HepG2 (cell line): ENCODE measurements around the gene PHF14. TPM values are rescaled to one million over a fixed set of nuclear protein-coding genes. Genes with fewer than 3 reads are reported as not detected.

Experiments used
- ATAC-seq: fragments of 200-7000 bp; cut with Tn5 transposase; 3 replicates; pipeline ENCODE4 v1.9.1; 2020; ENCODE audit warnings: mild to moderate bottlenecking, moderate library complexity
- BruUV-seq: library from RNA; stranded (reverse); fragments of 400-500 nt; replicated peaks from 2 replicates; lab custom pipeline; 2021; lab: Mats Ljungman, UMichigan
- CTCF ChIA-PET: fragments of 300-600 bp; formaldehyde crosslinking; extraction: SDS; loops from one replicate; lab custom pipeline; 2021; ENCODE audit warnings: low total read pairs, inconsistent platforms, low intra/inter-chr PET ratio; lab: Yijun Ruan, JAX
- POLR2A ChIA-PET: fragments of 350-600 bp; sonication (Branson Sonifier 250); formaldehyde crosslinking; loops from one replicate; lab custom pipeline; 2020; ENCODE audit warnings: antibody characterized with exemption, inconsistent platforms; lab: Yijun Ruan, JAX
- DNase-seq: peaks from one replicate; pipeline ENCODE4 v3.0.0-alpha.2; 2015; ENCODE audit warnings: low spot score
- FAIRE-seq: peaks from 3 replicates; lab custom pipeline; 2011; peaks lifted over from hg19 to GRCh38; lab: Jason Lieb, UNC
- H2AFZ ChIP-seq: one replicate; pipeline ENCODE4 v1.6.1; 2011; ENCODE audit warnings: low read length, inconsistent platforms
- H3K27ac ChIP-seq: fragments of 300-600 bp; 3 replicates; pipeline ENCODE4 v1.8.0; 2011; ENCODE audit warnings: mixed run types, mild to moderate bottlenecking, mixed read lengths, low read length, inconsistent platforms; ENCODE audit not compliant: insufficient read depth; ENCODE audit errors: extremely low read length
- H3K27me3 ChIP-seq, 2 experiments: fragments of 200-600 bp in 1 of 2; 2 replicates in 1 of 2; 3 replicates in 1 of 2; pipeline versions ENCODE4 v1.6.0 to v1.8.0; 2011; ENCODE audit warnings: low read length in 2 of 2, mild to moderate bottlenecking in 2 of 2, moderate library complexity in 2 of 2, inconsistent platforms in 1 of 2; ENCODE audit not compliant: insufficient read depth in 2 of 2, control insufficient read depth in 1 of 2
- H3K36me3 ChIP-seq, 2 experiments: fragments of 200-600 bp in 1 of 2; replicated peaks in 1 of 2; 2 replicates in 1 of 2; 3 replicates in 1 of 2; pipeline versions ENCODE4 v1.5.1 to v1.8.0; 2011; ENCODE audit warnings: low read length in 2 of 2, inconsistent platforms in 1 of 2; ENCODE audit not compliant: insufficient read depth in 2 of 2, control insufficient read depth in 1 of 2
- H3K4me1 ChIP-seq: 2 replicates; pipeline ENCODE4 v1.5.1; 2012; ENCODE audit warnings: low read length, inconsistent platforms; ENCODE audit not compliant: insufficient read depth
- H3K4me2 ChIP-seq: 2 replicates; pipeline ENCODE4 v1.6.0; 2011; ENCODE audit warnings: low read depth, low read length, inconsistent platforms
- H3K4me3 ChIP-seq, 3 experiments: fragments of 200-600 bp in 1 of 3; sonication (generic), shearing (Covaris generic) in 1 of 3; replicated peaks in 1 of 3; 2 replicates each; pipeline ENCODE4 v1.5.1; 2011 to 2016; ENCODE audit warnings: low read length in 3 of 3, inconsistent platforms in 2 of 3, low read depth in 2 of 3, mild to moderate bottlenecking in 2 of 3, control low read depth in 1 of 3, mixed read lengths in 1 of 3; ENCODE audit not compliant: insufficient read depth in 1 of 3
- H3K79me2 ChIP-seq: one replicate; pipeline ENCODE4 v1.6.1; 2011; ENCODE audit warnings: low read length, inconsistent platforms; ENCODE audit not compliant: insufficient read depth
- H3K9ac ChIP-seq: 2 replicates; pipeline ENCODE4 v1.6.0; 2011; ENCODE audit warnings: mild to moderate bottlenecking, low read depth, low read length, inconsistent platforms; ENCODE audit not compliant: insufficient read depth
- H3K9me3 ChIP-seq: 2 replicates; pipeline ENCODE4 v1.5.1; 2012; ENCODE audit warnings: mild to moderate bottlenecking, low read length
- H4K20me1 ChIP-seq: 2 replicates; pipeline ENCODE4 v1.6.0; 2011; ENCODE audit warnings: inconsistent platforms, mild to moderate bottlenecking, low read length, moderate library complexity; ENCODE audit not compliant: insufficient read depth
- NR2F1 ChIP-seq, 2 experiments: fragments of 450-650 bp in 1 of 2; formaldehyde crosslinking in 1 of 2; IDR thresholded peaks; 2 replicates each; pipeline versions ENCODE4 v1.5.0 to v1.6.1; 2016 to 2020; ENCODE audit warnings: mild to moderate bottlenecking in 1 of 2, missing compliant biosample characterization in 1 of 2, missing genetic modification reagents in 1 of 2, moderate library complexity in 1 of 2
- ZNF20 ChIP-seq: sonication (generic); formaldehyde crosslinking; IDR thresholded peaks from 2 replicates; pipeline ENCODE4 v1.4.0; 2020; ENCODE audit warnings: mild to moderate bottlenecking, moderate library complexity, missing genetic modification reagents
- ZNF839 ChIP-seq: sonication (generic); formaldehyde crosslinking; IDR thresholded peaks from 2 replicates; pipeline ENCODE4 v1.4.0; 2020; ENCODE audit warnings: missing genetic modification reagents, mild to moderate bottlenecking, borderline replicate concordance
- WGBS: methylation state at CpG from one replicate; pipeline ENCODE4 v1.1.6; 2017; ENCODE audit warnings: low lambda C conversion rate; 5-methylcytosine and 5-hydroxymethylcytosine counted together
- in situ Hi-C: cut with HindIII; loops from 2 replicates; pipeline ENCODE4 v1.10.0; 2017; ENCODE audit warnings: low pct_unique_long_range_greater_than_20kb; ENCODE audit not compliant: extremely low pct_ligation_motif_present
- intact Hi-C: fragments of 100-400 bp; cut with micrococcal nuclease; formaldehyde crosslinking; loops from one replicate; pipeline ENCODE4 v1.10.0; 2022; ENCODE audit not compliant: unreplicated experiment
- polyA plus RNA-seq, 8 experiments: library from polyadenylated mRNA; depleted of rRNA in 3 of 8; stranded (reverse) in 7 of 8; unstranded in 1 of 8; fragments of >200 nt; fragmentation: Illumina TruSeq in 4 of 8; extraction: Trizol in 4 of 8; gene quantifications; 2 replicates each; pipeline versions ENCODE4 v1.2.1 to v1.2.3, GENCODE V29; 2011 to 2016; ENCODE audit warnings: low read depth in 4 of 8, missing spikeins in 1 of 8, mixed read lengths in 1 of 8; ENCODE audit not compliant: insufficient read depth in 1 of 8
- total RNA-seq, 5 experiments: library from RNA; depleted of rRNA; stranded (reverse); fragments of >200 nt; fragmentation: Illumina TruSeq; extraction: Trizol; gene quantifications; 2 replicates each; pipeline ENCODE4 v1.2.3, GENCODE V29; 2016; ENCODE audit warnings: low read depth in 1 of 5
- TF ChIP-seq, protein P1 (sequence below): sonication (generic); formaldehyde crosslinking; IDR thresholded peaks from 2 replicates; pipeline ENCODE4 v1.5.0; 2020; ENCODE audit warnings: mild to moderate bottlenecking, missing genetic modification reagents, borderline replicate concordance

The PHF14 gene
- total and polyA plus RNA-seq, 2 of the 13 experiments (the other 11 are each of a cell fraction or from before 2014, with no cell fraction given), result 18.9 to 68.7 TPM

DNA sequence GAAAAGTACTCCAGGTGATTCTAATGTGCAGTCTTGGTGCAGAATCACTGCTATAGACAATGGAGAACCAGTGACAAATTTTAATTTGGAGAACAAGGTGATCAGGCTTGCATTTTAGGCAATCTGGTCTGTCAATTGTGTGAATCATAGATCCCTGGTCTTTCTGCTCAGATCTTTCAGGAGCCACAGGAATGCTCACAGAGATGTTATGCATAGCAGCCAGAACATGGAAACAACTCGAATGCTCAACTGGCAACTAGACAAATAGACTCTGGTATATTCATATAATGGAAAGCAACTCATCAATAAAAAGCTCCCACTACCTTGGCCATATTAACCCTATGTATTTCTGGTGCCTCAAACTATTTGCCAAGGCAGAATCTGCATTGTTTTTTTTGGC lies 209.1 kb downstream of the PHF14 start:
- 0% methylated on average over 1 of the region's 1 CpG for WGBS
- Histone ChIP-seq H3K27me3 (no peaks in the 10 kb centered on the region), H3K9ac (no peak overlapping the region), H3K4me3 (no peak overlapping the region), H3K79me2 (no peaks in the 10 kb centered on the region), H3K9me3 (no peaks in the 10 kb centered on the region), H3K4me2 (no peak overlapping the region), H4K20me1 (no peaks in the 10 kb centered on the region), H3K36me3 (no peaks in the 10 kb centered on the region), H2AFZ (no peak overlapping the region), H3K27ac (no peak overlapping the region), H3K4me1 (no peaks in the 10 kb centered on the region)
- POLR2A ChIA-PET, result no interaction called here
- CTCF ChIA-PET, result no interaction called here
- no TSS peak for BruUV-seq
- FAIRE-seq (no peak), ATAC-seq (no peak), DNase-seq (no peak)
- intact Hi-C loops, result no loop called here
- TF ChIP-seq NR2F1 (CRISPR knock-in tag; IDR thresholded peaks at IDR 0.05), result no peak
- TF ChIP-seq ZNF20 (CRISPR knock-in tag), result no peak
- TF ChIP-seq, protein P1, sequence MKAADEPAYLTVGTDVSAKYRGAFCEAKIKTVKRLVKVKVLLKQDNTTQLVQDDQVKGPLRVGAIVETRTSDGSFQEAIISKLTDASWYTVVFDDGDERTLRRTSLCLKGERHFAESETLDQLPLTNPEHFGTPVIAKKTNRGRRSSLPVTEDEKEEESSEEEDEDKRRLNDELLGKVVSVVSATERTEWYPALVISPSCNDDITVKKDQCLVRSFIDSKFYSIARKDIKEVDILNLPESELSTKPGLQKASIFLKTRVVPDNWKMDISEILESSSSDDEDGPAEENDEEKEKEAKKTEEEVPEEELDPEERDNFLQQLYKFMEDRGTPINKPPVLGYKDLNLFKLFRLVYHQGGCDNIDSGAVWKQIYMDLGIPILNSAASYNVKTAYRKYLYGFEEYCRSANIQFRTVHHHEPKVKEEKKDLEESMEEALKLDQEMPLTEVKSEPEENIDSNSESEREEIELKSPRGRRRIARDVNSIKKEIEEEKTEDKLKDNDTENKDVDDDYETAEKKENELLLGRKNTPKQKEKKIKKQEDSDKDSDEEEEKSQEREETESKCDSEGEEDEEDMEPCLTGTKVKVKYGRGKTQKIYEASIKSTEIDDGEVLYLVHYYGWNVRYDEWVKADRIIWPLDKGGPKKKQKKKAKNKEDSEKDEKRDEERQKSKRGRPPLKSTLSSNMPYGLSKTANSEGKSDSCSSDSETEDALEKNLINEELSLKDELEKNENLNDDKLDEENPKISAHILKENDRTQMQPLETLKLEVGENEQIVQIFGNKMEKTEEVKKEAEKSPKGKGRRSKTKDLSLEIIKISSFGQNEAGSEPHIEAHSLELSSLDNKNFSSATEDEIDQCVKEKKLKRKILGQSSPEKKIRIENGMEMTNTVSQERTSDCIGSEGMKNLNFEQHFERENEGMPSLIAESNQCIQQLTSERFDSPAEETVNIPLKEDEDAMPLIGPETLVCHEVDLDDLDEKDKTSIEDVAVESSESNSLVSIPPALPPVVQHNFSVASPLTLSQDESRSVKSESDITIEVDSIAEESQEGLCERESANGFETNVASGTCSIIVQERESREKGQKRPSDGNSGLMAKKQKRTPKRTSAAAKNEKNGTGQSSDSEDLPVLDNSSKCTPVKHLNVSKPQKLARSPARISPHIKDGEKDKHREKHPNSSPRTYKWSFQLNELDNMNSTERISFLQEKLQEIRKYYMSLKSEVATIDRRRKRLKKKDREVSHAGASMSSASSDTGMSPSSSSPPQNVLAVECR (CRISPR knock-in tag), result no peak
- no peak for TF ChIP-seq ZNF839 (CRISPR knock-in tag)
- in situ Hi-C loops, result no loop called here
